BJ (cell line): ENCODE measurements around the gene FBXL7. TPM values are rescaled to one million over a fixed set of nuclear protein-coding genes. Genes with fewer than 3 reads are reported as not detected.

ENCODE experiments used
- CTCF ChIA-PET: fragments of 350-600 bp; formaldehyde crosslinking; extraction: SDS; loops from one replicate; lab custom pipeline; 2021; ENCODE audit warnings: antibody characterized with exemption, inconsistent platforms; lab: Yijun Ruan, JAX
- POLR2A ChIA-PET: fragments of 300-600 bp; sonication (Branson Sonifier 250); formaldehyde crosslinking; extraction: SDS; loops from one replicate; lab custom pipeline; 2021; ENCODE audit warnings: antibody characterized with exemption; lab: Charles Lee
- DNase-seq: peaks from one replicate; pipeline ENCODE4 v3.0.0-alpha.2; 2011; ENCODE audit warnings: low read depth
- H3K27me3 ChIP-seq: 2 replicates; pipeline ENCODE4 v1.6.0; 2011; ENCODE audit warnings: low read length; ENCODE audit not compliant: control insufficient read depth, insufficient read depth
- H3K36me3 ChIP-seq: 2 replicates; pipeline ENCODE4 v1.5.1; 2011; ENCODE audit warnings: low read length; ENCODE audit not compliant: control insufficient read depth, insufficient read depth
- H3K4me3 ChIP-seq: 2 replicates; pipeline ENCODE4 v1.5.1; 2011; ENCODE audit warnings: low read depth, mild to moderate bottlenecking, control low read depth, low read length
- polyA plus RNA-seq: library from polyadenylated mRNA; depleted of rRNA; stranded (reverse); fragments of >200 nt; gene quantifications from 2 replicates; pipeline ENCODE4 v1.2.3, GENCODE V29; 2011
- TF ChIP-seq, protein P1 (sequence below): IDR thresholded peaks from 2 replicates; pipeline ENCODE4 v1.5.1; 2011; ENCODE audit warnings: low read depth, mild to moderate bottlenecking, control low read depth, inconsistent platforms, low read length, moderate library complexity; ENCODE audit not compliant: insufficient read depth

Gene FBXL7
- polyA plus RNA-seq, 1 experiment = 23.2 TPM

DNA sequence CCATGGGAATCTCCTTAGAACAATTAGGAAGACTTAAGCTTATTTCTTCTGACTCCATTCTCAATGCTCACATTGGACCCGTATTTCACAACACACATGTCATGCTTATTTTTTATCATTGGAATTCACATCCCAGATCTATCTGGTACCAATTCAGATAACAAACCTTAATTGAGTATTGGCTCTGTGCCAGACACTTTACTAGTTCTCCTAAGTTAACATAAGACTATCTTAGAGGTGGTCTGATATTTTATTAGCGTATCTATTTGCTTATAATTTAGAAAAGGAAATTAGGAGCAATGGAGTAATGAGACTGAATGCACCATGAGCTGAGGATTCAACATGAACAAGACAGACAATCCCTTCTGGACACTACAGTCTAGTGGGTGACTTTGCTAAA, 45.1 kb downstream of the FBXL7 start:
- ChIA-PET CTCF (no interaction called here), POLR2A (no interaction called here)
- H3K27me3 ChIP-seq = no peaks in the 10 kb centered on the region
- no peaks in the 10 kb centered on the region for H3K36me3 ChIP-seq
- no peak for DNase-seq
- TF ChIP-seq, protein P1, sequence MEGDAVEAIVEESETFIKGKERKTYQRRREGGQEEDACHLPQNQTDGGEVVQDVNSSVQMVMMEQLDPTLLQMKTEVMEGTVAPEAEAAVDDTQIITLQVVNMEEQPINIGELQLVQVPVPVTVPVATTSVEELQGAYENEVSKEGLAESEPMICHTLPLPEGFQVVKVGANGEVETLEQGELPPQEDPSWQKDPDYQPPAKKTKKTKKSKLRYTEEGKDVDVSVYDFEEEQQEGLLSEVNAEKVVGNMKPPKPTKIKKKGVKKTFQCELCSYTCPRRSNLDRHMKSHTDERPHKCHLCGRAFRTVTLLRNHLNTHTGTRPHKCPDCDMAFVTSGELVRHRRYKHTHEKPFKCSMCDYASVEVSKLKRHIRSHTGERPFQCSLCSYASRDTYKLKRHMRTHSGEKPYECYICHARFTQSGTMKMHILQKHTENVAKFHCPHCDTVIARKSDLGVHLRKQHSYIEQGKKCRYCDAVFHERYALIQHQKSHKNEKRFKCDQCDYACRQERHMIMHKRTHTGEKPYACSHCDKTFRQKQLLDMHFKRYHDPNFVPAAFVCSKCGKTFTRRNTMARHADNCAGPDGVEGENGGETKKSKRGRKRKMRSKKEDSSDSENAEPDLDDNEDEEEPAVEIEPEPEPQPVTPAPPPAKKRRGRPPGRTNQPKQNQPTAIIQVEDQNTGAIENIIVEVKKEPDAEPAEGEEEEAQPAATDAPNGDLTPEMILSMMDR = no peak
- no peak overlapping the region for H3K4me3 ChIP-seq

DNA sequence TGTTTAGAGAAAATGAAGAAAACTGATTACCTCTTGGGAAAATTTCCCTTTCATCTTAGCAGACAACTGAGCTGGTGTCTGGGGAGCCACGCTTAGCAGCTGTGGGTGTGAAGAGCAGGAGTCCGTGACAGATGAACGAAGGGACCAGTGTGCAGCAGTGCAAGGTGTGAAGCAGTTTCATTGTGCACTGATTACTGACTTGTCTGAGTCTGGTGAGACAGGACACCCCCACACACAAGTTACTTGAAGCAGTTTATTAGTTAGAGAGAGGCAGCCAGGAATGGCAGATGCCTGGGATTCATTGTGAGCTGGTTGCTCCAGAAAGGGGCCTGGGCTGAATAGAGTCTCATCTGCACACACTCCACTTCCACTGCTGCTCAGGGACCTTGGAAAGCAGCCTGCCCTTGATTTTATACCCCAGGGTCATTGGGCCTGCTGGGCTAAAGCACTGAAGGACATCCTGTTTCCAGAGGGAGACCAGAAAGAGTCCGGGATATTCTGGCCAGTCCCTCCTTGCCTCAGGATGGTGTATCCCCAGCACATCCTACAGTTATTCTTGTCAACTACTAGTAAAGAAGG, 47.4 kb downstream of the FBXL7 start:
- ChIA-PET POLR2A (no interaction called here), CTCF (interaction anchor here (1.5 kb wide), 1 partner anchor 24 kb away, joined by 3 read pairs; no protein-coding TSS in a partner anchor)
- Histone ChIP-seq H3K27me3 (no peaks in the 10 kb centered on the region), H3K36me3 (no peaks in the 10 kb centered on the region; the same call in 1 of the 2 replicates), H3K4me3 (no peak overlapping the region)
- TF ChIP-seq, protein P1 = no peak
- no peak for DNase-seq

DNA sequence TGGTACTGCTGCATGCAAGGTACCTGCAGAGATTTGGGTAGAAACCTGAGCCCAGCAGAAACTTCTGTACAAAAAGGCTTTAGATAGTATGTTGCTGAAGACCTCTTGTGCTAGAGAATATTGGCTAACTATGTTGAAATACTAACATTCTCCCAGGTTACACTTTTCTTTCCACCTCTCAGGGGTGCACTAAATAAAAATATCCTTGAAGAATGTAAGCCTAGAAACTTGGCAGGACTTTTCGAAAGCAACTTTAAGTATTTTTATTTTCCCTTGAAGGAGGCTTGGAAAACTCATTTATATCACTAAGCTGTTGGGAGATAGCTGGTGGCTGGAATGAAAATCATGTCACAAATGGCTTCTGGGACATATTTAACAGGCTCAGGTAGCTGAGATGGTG, 50.0 kb downstream of the FBXL7 start:
- no peak for DNase-seq
- ChIA-PET CTCF (interaction anchor here (1.1 kb wide), 1 partner anchor 40 kb away, joined by 3 read pairs; no protein-coding TSS in a partner anchor), POLR2A (no interaction called here)
- H3K27me3 ChIP-seq = no peaks in the 10 kb centered on the region
- no peak overlapping the region for H3K4me3 ChIP-seq
- H3K36me3 ChIP-seq = no peaks in the 10 kb centered on the region; the same call in 1 of the 2 replicates
- TF ChIP-seq, protein P1 = no peak

DNA sequence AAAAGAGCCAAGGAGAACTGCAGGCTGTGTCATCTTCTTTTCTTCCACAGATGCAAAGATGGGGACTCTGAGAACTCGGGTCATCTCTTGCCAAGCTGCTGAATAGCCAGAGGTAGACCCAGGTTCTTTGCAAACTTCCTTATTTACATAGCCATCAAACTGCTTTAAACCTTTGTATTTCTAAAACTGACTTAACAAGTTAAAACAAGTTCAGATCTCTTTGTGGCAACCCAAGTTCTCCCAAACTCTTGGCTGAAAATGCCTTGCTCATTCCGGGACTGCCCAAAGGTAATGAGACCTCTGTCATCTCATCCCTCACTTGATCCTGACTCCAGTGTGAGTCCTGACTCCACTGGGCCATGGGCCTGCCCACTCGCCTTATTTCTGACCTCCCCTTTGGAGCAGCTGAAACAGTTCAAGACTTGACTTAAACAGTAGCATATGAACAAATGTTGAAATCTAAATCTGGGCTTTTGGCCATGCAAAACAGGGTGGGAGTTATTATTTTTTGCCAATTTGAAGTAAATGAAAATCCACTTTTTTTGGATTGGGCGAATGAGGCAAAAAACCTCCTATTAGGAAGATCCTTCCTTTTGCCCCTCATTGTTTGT, 50.6 kb downstream of the FBXL7 start:
- Histone ChIP-seq H3K27me3 (no peaks in the 10 kb centered on the region), H3K36me3 (no peaks in the 10 kb centered on the region; the same call in 1 of the 2 replicates), H3K4me3 (no peak overlapping the region)
- ChIA-PET CTCF (no interaction called here), POLR2A (no interaction called here)
- no peak for DNase-seq
- TF ChIP-seq, protein P1 = no peak

DNA sequence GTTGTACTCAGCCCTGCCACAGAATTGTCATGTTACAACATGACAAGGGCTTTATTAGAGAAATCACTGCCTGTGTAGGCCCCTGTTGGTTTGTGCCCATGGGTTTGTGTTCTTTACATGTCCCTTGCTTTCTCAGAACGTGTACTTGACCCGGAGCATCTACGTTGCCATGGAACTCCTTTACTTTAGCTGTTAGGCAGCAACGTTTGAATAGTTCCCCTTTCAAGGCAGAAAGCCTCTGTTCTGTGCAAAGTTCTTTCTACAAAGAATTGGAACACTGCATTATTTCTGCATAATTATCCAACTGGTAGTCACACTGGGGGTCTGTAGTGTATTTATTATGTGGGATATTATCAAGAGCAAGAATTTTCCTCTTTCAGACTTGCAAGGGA, 51.1 kb downstream of the FBXL7 start:
- CTCF ChIA-PET = no interaction called here
- no peaks in the 10 kb centered on the region for H3K27me3 ChIP-seq
- TF ChIP-seq, protein P1 = no peak
- H3K4me3 ChIP-seq = no peak overlapping the region
- no peaks in the 10 kb centered on the region; the same call in 1 of the 2 replicates for H3K36me3 ChIP-seq
- POLR2A ChIA-PET = no interaction called here
- no peak for DNase-seq
